ENCODE results near the gene WHRN.
A peak's percentile ranks its signal among the peaks of the same experiment; 100 is the strongest.

The WHRN gene

DNA sequence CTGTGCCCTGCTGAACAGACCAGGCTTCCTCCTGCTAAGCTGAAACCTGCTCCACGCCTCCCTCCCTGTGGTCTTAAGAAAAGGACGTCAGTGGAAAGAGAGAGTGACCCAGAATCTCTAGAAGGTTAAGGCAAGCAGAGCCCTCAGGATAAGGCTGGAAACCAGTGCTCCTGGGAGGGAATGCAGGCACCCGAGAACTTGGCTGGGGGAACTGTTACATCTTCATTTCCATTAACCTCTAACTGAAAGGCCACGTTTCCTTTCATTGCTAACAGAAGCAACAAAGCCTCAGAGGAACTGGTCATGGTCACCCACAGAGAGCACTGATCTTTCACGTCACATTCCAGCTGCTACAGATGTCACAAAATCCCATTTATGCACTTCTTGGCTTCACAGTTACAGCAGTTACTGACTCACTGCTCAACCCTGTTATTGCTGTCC, 91.4 kb downstream of the WHRN start:
- DNase-seq: no peak

DNA sequence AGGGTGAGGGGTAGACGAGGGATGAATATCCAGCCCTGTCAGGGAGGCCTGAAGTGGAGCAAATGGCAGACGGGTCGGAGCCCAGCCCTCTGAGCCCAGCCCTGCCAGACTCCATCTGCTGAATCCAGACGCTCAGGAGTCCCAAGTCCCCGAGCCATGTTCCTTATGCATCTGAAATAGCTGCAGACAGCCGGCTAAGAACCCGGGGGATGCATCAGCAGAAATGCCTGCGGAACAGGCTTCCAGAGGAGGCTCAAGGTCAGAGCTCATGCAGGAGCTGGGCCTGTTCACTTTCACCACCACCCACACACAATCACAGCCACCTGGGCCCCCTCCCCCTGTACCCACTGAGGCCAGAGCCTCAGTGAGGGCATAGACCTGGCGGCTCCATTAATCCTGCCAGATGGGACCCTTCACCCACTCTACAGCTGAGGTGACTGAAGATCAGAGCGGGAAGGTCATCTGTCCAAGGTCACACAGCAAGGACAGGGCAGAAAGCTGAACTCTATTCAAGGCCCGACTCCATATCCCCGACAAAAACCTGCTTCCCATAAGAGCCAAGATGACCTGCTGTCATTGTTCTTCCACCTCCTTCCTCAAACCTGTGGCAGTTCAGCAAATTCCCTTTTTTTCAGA, 93.1 kb downstream of the WHRN start:
- DNase-seq: no peak

DNA sequence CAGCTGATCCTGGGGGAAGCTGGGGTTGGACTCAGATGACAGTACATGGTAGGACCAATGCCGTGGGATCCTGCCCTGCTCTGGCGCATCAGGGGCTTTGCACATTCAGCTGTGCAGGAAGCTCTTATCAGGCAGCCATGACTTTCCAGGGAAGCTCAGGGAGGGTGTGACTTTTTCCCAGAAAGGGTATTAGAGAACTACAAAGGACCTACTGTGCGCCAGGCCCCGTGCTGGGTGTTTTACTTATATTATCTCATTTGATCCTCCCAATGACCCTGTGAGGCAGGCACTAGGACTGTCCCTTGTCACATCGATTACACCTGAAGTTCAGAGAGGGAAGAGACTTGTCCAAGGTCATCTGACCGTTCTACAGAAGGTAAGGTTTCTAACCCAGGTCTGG, 93.8 kb downstream of the WHRN start:
- no peak for DNase-seq

DNA sequence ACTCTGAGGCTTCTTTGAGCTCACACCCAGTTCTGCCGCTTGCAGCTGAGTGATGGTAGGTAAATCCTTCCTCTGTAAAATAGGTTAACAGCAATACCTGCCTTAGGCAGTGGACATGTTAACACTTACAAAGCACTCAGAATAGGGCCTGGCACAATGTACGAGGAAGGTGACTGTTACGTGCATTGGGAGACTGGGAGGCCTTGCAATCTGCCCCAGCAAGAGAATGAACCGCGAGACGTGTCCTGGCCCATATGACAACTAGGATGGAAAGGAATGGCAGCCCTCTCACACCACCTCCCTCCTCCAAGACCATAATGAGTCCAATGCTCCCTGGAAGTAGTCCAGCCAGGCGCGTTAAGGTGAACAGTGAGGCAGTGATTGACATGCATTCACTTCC, 94.4 kb downstream of the WHRN start:
- no peak for DNase-seq

DNA sequence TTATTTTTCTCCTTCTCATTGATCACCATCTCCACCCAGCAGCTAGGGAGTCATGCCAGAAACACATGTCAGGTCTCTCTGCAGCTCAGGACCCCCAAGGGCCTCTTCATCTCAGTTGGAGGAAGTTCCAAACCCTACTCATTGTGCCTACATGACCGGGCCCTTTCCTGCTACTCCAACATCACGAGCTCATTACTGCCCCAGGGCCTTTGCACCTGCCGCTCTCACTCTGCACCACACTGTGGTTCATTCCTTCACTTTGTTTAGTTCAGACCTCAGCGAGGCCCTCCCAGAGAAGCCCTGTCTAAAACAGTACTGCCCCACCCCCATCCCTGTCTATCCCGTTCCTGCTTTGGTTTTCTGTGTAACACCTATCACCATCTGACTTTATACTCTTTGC, 95.4 kb downstream of the WHRN start:
- no peak for DNase-seq

DNA sequence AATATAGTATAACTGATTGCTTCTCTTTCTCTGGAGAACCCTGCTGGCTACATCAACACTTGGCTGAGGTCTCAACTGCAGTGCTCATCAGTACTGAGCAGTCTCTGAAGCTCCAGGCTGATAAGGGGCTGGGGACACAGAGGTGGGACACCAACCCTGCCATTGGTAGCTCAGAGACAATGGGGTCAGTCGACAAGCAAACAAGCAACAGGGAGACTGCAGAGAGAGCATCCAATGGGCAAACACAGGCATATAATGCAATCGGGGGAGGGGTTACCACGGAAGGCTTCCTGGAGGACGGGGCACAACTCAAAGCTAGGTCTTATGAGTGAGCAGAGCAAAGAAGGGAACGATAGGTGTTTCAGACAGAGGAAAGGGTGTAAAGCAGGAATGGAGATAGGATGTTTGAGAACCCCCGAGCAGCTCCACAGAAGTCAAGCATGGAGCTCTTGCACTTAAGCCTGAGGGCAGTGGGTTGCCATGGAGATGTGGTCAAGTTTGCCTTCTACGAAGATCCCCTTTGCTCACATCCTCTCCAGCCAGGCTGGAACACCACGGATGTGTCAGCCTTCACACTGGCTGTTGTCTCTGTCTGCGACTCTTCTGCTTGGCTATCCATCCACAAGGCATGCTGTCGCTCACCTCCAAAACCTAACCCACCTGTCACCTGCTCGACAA, 96.0 kb downstream of the WHRN start:
- DNase-seq: peak in 1 of 2 experiments; percentile 17

DNA sequence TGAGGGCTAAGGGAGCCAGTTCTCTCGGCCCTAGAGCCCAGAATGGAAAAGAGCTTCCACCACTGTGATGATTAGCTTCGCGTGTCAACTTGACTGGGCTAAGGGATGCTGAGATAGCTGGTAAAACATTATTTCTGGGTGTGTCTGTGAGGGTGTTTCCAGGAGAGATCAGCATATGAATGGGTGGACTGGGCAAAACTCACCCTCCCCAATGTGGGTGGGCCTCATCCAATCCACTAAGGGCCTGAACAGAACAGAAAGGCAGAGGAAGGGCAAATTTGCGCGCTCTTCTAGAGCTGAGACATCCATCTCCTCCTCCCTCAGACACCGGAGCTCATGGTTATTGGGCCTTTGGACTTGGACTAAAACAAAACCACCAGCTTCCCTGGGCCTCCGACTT, 96.6 kb downstream of the WHRN start:
- DNase-seq: no peak

DNA sequence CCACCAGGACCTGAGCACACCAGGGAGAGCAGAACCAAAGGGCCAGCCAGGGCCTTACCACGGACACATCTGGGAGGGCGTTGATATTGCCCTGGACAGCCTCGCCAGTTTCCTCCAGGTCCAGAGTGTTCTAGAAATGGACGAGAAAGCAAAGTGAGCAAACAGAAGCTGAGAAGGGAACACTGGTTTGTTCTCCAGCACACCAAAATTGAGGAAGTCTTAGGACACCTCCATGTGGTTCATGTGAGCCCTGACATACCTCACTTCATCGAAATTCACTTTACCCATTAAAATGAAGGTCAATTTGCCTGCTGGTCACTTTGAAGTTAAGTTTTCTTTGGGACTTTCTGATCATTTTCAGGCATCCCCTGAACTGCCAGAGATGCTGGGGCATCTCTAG, 97.4 kb downstream of the WHRN start:
- no peak for DNase-seq

DNA sequence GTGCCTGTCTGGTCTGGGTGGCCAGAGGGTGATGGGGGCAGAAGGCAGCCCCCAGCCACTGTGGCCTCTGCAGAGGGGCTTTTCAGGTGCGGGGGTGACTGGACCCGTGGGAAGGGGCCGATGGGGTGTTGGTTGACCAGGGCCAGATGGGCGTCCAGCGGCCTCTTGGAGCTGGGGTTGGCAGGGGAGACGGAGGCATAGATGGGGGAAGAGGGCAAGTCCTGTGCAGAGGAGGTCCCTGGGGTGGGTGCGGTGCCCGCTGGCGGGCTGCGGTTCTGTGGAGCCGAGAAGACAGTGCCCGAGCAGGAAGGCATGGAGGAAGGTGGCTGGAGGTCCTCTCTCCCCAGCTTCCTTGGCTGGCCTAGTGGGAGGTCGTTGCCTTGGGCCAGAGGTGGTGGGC, 98.8 kb downstream of the WHRN start:
- no peak for DNase-seq

DNA sequence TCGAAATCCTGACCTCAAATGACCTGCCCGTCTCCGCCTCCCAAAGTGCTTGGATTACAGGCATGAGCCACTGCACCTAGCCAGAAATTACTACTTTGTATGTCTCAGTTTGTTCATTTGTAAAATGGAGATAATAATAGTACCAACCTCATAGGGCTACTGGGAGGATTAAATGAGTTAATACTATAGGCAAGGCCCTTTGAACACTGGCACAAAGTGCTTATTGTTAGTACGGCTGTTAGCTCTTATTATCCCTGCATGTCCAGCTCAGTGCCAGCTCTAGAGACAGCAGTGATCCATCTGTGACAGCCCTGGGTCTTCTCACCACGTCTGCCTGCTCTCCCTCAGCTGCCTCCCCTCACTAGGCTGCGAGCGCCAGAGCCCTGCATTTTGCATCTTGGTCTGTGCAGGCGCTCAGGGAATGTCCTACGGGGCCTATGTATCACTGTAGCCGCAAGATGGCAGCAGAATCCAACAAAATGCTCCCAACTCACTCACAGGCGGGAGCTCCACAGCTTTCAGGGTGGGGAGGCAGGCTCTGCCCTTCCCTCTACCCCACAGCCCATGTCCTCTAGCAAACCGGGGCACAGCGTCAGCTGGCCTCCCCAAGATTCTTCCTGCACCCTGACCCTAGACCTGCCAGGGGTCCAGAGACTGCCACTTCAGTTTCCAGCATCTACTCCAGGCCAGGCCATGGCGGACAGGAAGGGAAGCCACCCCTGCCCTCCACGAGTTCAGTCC, 99.8 kb downstream of the WHRN start:
- DNase-seq: peak in 1 of 2 experiments; percentile 62

DNA sequence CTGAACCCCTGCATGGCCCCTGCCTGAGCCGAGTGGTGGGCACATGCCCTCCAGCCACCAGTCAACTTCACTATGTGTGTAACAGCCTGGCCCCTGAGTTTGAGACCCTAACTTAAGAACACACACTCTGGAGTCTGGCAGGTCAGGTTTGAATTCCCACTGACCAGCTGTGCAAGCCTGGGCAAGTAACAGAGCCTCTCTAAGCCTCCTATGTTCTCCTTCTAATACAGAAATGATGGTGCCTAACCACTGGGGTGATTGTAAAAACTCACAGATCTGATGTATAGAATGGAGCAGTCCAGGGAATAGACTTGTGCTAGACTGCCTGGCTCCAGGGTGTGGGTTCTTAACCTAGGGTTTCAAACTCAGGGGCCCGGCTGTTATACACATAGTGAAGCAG, 100.7 kb downstream of the WHRN start:
- no peak for DNase-seq

DNA sequence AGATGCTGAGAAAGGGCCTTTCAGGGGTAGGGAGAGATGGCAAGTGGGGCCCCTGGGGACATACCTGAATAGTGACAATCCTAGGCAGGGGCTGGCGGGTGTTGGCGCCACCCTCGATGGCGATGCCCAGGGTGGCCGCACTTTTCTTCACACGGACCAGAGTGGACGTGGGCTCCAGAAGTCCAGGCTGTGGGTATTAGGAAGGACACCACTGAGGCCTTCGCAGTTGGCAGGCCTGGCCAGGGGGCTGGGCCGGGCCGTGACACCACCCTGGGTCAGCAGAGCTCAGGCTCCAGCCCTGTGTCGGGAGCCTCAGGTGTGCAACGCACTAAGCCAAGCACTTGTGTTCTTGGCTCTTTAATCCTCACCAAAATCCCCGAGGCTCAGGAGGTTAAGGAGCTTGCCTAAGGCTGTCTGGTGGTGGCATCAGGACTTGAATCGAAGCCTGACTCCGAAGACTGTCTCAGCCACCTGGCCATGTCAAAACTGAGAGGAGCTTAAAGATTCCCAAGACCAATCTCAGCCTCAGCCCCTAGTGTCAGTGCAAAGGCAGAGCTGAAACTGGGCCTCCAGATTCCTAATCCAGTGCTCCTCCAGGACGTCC, 102.0 kb downstream of the WHRN start:
- no peak for DNase-seq

DNA sequence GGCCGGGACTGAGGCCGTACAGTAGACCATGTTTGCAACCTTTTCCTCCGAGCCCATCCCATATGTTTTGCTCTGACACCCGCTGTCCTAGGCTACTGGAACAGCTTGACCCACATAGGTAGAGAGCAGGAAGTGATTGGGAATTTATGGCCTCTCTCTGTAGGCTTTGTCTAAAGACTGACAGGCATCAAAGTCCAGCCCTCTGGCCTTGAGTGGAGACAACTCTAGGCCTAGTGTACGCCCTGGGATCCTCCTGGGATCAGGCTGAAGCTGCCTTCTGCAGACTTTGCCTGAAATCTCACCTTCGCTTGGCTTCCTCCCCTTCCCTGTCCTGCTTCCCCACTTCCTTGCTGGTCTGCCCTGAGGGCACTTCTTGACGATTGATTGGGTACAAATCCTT, 103.9 kb downstream of the WHRN start:
- no peak for DNase-seq

DNA sequence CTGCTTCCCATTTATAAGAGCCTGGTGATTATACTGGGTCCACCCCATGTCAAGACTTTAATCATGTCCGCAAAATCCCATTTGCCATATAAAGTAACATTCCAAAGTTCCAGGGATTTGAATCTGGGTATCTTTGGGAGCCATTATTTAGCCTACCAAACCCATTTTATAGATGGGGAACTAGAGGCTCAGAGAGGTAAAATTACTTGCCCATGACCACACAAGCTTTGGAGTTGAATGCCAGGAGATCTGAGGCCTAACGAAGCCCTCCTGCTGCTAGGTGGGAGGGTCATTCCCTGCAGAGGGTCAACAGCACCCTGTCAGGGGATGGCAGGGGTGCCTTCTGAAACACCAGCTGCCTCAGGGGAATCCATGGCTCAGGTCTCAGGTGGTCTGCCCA, 104.5 kb downstream of the WHRN start:
- DNase-seq: no peak

DNA sequence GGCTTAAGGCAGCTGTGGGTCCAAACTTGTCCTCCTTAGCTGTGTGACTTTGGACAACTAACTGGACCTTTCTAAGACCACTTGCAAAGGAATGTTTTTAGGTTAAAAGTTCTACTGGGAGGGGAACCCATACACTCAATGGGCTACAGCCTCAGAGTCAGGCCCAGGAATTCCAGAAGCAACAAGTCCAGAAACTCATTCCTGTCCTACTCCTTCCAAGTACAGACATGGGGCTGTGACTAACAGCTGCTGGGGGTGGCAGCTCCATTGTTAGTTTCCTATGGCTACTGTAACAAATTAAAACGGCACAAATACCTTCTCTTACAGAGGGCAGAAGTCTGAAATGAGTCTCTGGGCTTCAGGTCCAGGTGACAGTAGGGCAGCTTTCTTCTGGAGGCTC, 105.1 kb downstream of the WHRN start:
- DNase-seq: no peak

DNA sequence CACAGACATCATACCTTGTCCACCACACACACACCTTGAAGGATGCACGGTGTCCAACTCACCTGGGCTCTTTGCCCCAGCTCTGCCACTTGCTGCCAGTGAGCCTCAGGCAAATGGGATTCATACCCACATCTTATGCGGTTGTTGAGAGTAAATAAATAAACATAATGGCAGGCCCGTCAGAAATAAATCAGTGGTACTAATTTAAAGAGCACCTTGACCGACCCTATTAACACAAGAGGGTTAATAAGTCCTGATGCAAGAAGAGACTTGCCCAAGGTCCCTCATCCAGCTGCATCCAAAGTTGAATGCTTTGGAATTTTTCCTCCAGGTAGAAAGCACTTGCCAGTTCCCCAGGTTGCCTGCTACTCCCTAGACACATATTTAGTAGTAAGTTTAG, 105.9 kb downstream of the WHRN start:
- DNase-seq: no peak

DNA sequence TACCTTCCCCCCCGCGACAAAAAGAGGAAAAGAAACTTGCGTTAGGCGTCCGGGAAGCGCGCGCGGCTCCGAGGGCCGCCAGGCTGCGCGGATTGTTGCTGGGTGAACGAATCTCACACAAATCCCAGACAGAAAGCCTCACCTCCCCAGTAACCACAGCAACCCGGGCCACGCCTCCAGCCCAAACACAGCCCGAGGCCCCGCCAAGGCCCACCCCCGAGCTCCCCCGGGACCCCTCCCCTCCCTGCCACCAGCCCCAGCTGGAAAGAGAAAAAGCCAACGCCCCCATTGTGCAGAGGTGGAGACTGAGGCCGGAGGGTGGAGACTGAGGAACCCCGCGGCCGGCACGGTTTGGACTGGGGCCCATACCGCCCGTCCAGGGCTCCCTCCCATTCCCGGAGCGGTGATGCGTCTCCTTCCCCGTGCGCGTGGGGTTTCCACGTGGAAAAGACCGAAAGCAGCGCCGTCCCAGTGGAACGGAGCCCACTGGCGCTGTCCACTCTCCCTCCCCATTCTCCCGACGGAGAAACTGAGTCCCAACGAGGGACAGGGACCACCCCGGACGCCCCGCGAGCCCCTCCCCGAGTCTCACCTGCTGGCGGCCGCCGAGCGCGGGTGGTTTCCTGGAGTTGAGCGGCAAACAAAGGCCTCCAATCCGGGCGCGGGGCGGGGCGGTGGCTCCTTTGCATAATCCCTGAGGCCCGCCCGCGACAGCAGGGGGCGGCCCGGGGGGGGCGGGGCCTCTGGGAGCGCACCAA, 107.2 kb downstream of the WHRN start:
- DNase-seq: peak; percentile 85 to 93

DNA sequence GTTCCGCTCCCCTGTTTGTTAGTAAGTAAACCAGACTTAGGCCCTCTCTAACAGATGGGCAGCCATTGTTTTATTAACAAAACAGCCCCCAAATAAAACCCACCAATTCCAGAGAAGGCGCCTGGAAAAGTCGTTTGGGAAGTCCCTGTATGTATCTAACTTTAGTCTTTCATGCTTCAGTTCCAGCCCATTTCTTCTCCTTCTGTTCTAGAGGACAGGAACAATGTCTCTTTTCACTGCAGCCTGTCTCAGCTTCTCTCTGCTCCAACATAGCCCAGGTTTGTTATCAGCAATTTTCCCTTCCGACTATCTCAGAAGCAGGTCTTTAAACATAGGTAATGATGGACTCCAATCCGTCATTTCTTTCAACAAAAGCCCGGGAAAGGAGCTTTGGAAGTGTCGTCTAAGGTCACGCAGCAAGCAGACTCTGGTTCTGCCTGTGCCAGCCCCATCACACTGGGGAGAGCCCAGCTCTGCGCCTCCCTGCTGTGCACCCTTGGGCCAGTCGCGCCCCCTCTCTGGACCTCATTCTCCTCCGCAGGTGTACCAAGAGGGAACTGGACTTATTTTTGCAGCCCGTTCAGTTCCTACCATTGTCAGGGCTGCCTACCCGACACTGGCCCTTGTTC, 107.9 kb downstream of the WHRN start:
- no peak for DNase-seq

DNA sequence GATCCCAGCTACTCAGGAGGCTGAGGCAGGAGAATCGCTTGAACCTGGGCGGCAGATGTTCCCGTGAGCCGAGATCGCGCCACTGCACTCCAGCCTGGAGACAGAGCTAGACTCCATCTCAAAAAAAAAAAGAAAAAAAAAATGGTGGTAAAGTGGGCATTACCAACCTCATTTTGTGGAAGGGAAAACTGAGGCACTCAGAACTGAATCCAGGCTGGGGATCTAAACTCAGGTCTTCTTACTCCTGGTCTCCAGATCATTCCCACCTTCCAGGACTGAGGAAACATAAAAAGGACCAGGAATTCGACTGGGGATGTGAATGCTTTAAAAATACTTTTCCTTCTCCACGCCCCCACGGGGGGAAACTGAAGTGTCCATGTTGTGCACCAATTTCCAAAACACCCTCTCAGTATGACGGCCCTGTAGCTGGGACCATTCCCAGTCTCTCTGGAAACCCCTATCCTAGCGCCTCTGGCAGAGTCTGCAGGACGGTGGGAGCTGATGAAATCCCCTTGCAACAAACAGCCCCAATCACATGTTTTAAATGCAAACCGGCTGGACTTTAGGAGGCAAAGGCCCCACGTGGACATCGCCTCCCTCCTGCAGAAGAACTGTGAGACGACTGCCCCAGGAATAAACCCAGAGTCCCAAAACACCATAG, 108.6 kb downstream of the WHRN start:
- no peak for DNase-seq

DNA sequence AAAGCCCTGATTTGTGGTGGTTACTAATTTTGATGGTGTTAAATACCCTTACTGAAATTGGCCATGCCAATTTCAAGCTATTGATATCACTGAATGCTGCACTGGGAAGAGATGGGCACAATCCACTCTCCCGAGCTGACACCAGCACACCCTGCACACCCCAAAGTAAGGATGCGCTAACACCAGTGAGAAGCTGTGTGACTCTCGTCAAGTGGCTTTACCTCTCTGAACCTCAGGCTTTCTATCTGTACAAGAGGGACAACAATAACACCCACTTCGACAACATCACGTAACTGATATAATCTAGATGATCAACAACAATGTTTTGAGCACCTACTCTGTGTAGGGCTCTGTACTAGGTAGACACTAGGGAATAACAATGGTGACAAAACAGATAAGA, 109.5 kb downstream of the WHRN start:
- DNase-seq: no peak

DNA sequence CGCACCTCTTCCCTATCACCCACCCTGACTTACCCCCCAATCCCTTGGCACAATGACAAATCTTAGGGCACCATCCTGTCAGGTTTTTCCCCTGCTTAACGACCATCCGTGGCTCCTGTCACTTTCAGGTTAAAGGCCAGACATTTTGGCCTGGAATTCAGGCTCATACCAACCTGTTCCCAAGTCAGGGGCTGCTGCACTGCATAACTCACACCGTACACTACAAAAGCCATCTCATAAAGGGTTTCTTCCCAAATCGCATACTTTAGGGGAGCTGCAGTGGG, 110.0 kb downstream of the WHRN start:
- no peak for DNase-seq

All from SW 1271 (cell line).